Epidermal melanocyte (primary cell): ENCODE data around the gene ANAPC2.
A peak's percentile ranks its signal among the peaks of the same experiment; 100 is the strongest.

Experiments
- DNase-seq: peaks from one replicate; pipeline ENCODE4 v3.0.0; 2011; ENCODE audit warnings: low spot score; ENCODE audit not compliant: insufficient read length

ANAPC2 gene

GRCh38 chr9:137227853-137228505 is 39.6 kb upstream of the ANAPC2 start:
- DNase-seq = no peak

GRCh38 chr9:137227054-137227852 is 38.9 kb upstream of the ANAPC2 start, which contains the start of gene RNF224:
Gene RNF224 (plus strand): TSS chr9:137227502. CDS start chr9:137228336, 834 bp downstream.
- peak; percentile 91 for DNase-seq

- DNase-seq = no peak
Measured at GRCh38 chr9:137226338-137227053, 38.1 kb upstream of the ANAPC2 start.

- DNase-seq = no peak
Measured at GRCh38 chr9:137225699-137226331, 37.5 kb upstream of the ANAPC2 start.

- DNase-seq = no peak
Measured at GRCh38 chr9:137224830-137225694, 36.7 kb upstream of the ANAPC2 start, which contains the start of gene CYSRT1. Gene CYSRT1 (plus strand): TSS chr9:137225174. CDS start chr9:137225622, 448 bp downstream.

- peak; percentile 100 for DNase-seq
Measured at GRCh38 chr9:137223078-137223970, 35.0 kb upstream of the ANAPC2 start.

GRCh38 chr9:137222190-137223077 is 34.1 kb upstream of the ANAPC2 start, which contains the start of gene RNF208:
Gene RNF208 (minus strand): TSS chr9:137222240. CDS start chr9:137221212, 1,028 bp downstream.
- no peak for DNase-seq

GRCh38 chr9:137221506-137222111 is 33.2 kb upstream of the ANAPC2 start:
- no peak for DNase-seq

- DNase-seq = no peak
Measured at GRCh38 chr9:137221095-137221505, 32.7 kb upstream of the ANAPC2 start.

GRCh38 chr9:137220317-137221094 is 32.1 kb upstream of the ANAPC2 start:
- DNase-seq = no peak

- no peak for DNase-seq
Measured at GRCh38 chr9:137219757-137220316, 31.5 kb upstream of the ANAPC2 start.

GRCh38 chr9:137218754-137219271 is 30.5 kb upstream of the ANAPC2 start:
- no peak for DNase-seq

- DNase-seq = no peak
Measured at GRCh38 chr9:137218212-137218753, 29.9 kb upstream of the ANAPC2 start.

GRCh38 chr9:137217276-137218211 is 29.2 kb upstream of the ANAPC2 start:
- peak; percentile 61 for DNase-seq
